ENCODE data around the gene WWC2. TPM values are rescaled to one million over a fixed set of nuclear protein-coding genes. Genes with fewer than 3 reads are reported as not detected.
A peak's percentile ranks its signal among the peaks of the same experiment; 100 is the strongest.

The WWC2 gene
- total RNA-seq, 1 experiment from 2014 or later = 16.0 TPM

DNA sequence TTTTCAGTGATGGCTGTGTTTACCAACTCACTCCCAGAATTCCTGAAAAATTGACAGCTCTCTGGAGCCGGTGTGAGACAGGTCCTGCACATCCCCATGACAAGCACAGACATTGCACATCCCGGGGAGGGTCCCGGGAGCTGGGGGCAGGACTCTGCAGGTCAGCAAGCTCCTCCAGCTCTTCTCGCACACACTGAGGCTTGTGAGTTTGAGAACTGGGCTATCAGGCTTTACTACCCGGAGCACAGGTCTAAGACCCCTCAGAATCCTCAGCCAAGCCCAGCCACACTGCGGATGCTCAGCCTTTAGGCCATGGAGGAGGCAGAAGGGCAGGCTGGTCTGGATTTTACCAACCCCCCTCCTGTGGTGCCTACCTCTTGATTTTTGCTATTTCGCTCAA lies 228.8 kb downstream of the WWC2 start:
- DNase-seq = no peak
- no peaks in the 10 kb centered on the region for H3K36me3 ChIP-seq
- H3K9me3 ChIP-seq = 0 out of 2 replicates have a peak, but pooled peaks cover 2% of the 10 kb centered on the region
- H3K4me3 ChIP-seq = no peak overlapping the region
- no peaks in the 10 kb centered on the region for H3K27me3 ChIP-seq

DNA sequence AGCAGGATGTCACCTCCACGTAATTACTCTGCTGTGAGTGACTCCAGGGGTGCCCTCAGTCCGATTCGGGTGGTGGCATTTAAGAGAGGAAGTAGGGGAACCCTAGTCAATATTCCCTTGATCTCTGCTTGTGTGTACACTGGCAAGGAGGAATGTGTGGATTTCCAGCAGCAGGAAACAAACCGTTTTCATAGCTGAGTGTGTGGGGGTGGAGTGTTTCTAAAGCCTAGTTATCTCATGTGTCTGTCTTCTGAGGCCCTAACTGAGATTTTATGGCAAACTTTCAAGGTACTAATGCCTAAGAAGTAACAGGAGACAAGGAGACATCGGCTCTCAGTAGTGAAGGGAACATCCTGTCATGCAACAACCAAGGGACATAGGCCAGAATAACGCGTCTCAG lies 229.8 kb downstream of the WWC2 start:
- no peaks in the 10 kb centered on the region for H3K27me3 ChIP-seq
- H3K4me3 ChIP-seq = no peak overlapping the region
- DNase-seq = no peak

DNA sequence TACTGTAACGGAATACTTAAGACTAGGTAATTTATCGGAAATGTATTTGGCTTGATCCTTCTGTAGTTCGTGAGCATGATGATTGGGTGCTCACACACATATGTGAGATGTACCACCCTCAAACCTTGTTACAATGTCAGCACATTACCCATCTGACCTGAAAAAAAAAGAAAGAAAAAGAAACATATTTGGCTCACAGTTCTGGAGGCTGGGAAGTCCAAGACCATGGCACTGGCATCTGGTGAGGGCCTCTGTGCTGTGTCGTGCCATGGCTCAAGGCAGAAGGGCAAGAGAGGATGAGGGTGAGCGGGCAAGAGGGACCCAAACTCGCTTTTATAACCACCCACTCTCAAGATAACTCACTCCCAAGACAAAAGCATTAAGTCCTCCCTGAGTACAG lies 230.2 kb downstream of the WWC2 start:
- H3K4me3 ChIP-seq = no peak overlapping the region
- H3K36me3 ChIP-seq = no peaks in the 10 kb centered on the region
- DNase-seq = no peak
- 0 out of 2 replicates have a peak, but pooled peaks cover 2% of the 10 kb centered on the region for H3K9me3 ChIP-seq
- no peaks in the 10 kb centered on the region for H3K27me3 ChIP-seq

More for the DNA sequence above, 229.8 kb downstream of the WWC2 start:
- 0 out of 2 replicates have a peak, but pooled peaks cover 2% of the 10 kb centered on the region for H3K9me3 ChIP-seq
- H3K36me3 ChIP-seq = no peaks in the 10 kb centered on the region

DNA sequence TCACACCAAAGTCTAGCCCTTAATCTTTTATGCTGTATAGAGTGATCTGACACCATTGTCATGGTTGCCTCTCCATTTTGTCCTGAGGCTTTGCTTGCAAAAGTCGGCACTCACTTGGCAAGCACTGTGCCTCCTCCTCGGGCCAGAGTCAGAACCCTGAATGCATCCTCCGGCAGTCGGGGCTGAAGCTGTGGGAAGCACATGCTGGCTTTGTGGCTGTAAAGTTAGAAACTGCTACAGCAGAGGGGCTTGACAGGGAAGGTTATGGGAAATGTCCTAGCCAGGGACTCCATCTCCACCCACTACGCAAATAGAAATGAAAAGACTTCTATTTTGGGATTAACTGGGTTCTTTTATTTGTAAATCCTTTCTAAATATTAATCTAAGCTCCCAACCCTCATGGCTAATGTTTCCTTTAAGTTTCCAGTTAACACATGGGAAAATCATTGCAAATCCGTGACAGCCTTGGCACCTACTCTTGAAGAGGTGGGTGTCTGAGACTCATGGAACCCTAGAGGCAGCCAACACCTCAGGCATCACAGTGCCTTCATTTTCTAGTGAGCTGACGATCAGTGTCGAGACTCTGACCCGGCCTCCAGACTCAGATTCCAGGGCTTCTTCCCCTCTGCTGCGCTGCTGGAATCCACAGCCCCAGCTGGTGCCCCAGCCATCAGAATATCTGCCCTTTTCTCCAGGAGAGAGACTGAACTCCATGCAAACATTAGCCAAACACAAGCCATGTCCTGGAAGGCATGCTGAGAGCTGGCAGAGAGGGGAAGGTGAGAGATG lies 231.1 kb downstream of the WWC2 start:
- H3K27me3 ChIP-seq = no peaks in the 10 kb centered on the region
- no peak overlapping the region for H3K4me3 ChIP-seq
- H3K36me3 ChIP-seq = no peaks in the 10 kb centered on the region
- H3K9me3 ChIP-seq = 0 out of 2 replicates have a peak, but pooled peaks cover 2% of the 10 kb centered on the region
- no peak for DNase-seq

DNA sequence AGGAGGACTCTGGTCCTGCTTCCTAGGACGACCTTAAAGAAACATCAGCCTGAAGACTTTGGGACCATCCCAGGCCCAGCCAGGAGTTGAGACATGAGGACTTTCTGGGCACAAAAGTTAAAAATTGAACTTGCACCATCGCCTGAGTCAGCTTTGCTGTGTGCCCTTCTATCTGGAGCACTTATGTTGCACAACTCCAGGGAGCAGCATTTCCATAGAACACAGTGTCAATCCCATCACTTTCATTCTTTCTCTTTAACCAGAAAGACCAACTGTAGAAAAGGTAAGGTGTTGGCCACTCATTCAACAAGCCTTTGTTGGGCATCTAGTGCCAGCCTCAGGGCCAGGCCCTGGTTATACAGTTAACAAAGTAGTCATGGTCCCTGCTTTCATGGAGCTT lies 231.8 kb downstream of the WWC2 start:
- no peaks in the 10 kb centered on the region for H3K36me3 ChIP-seq
- 0 out of 2 replicates have a peak, but pooled peaks cover 2% of the 10 kb centered on the region for H3K9me3 ChIP-seq

DNA sequence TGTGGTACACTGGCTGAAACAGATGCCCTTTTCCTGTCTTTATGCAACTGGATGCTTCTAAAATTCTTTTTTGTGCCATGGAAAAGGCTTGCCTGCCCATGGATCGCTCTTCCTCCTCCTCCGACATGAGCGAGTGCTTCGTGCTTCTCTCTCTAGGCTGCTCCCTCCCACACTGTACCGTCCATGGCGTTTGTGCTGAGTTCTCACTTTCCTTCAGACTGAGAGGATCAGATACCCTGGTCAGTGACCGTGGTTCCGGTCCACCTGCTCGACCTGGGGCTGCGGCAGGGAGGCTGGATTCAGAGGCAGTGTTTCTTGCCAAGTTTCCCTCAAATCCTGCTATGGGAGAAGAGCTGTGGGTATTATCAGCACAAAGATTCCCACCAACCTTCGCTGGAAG lies 233.4 kb downstream of the WWC2 start:
- DNase-seq = no peak
- Histone ChIP-seq H3K4me3 (no peak overlapping the region), H3K27me3 (no peaks in the 10 kb centered on the region), H3K36me3 (no peaks in the 10 kb centered on the region), H3K9me3 (no peaks in the 10 kb centered on the region)

More for the DNA sequence above, 231.8 kb downstream of the WWC2 start:
- DNase-seq = no peak
- Histone ChIP-seq H3K4me3 (no peak overlapping the region), H3K27me3 (no peaks in the 10 kb centered on the region)

DNA sequence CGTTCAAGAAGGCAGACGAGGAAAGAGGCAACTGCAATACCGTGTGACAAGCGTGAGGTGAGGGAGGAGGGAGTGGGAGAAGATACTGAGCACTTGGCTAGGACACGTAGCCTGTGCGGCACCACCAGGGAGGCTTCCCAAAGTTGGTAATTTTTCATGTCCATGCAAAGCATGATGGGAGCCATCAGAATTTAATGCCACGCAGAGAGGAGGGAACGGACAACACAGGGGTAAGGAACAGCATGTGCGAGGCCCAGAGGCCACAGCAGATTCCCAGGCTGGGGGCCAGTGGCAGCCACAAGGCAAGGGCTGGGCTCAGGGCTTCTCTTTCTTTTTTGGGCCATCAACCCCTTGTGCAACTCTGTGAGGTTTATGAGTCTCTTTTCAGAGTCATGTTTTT lies 234.1 kb downstream of the WWC2 start:
- H3K27me3 ChIP-seq = no peaks in the 10 kb centered on the region
- no peaks in the 10 kb centered on the region for H3K36me3 ChIP-seq
- no peaks in the 10 kb centered on the region for H3K9me3 ChIP-seq
- no peak for DNase-seq
- H3K4me3 ChIP-seq = no peak overlapping the region

DNA sequence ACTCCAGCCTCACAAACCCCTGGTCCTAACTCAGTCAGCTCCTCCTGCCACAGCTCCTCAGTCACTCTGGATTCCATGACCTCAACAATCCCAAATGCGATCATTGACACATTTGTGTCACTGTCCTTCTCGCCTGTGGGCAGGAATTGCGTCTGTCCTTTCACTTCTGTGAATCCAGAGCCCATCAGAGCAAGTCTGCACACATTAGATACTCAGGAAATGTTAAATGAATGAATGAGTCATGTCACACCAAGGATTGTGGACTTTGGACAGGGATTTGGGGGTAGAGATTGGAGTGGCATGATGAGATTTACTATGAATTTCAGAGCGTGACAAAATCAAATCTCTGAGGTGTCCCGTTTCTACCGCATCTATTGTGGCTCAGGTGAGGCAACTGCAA lies 234.9 kb downstream of the WWC2 start:
- no peak overlapping the region for H3K4me3 ChIP-seq
- no peaks in the 10 kb centered on the region for H3K36me3 ChIP-seq
- no peaks in the 10 kb centered on the region for H3K9me3 ChIP-seq
- no peaks in the 10 kb centered on the region for H3K27me3 ChIP-seq
- DNase-seq = no peak

DNA sequence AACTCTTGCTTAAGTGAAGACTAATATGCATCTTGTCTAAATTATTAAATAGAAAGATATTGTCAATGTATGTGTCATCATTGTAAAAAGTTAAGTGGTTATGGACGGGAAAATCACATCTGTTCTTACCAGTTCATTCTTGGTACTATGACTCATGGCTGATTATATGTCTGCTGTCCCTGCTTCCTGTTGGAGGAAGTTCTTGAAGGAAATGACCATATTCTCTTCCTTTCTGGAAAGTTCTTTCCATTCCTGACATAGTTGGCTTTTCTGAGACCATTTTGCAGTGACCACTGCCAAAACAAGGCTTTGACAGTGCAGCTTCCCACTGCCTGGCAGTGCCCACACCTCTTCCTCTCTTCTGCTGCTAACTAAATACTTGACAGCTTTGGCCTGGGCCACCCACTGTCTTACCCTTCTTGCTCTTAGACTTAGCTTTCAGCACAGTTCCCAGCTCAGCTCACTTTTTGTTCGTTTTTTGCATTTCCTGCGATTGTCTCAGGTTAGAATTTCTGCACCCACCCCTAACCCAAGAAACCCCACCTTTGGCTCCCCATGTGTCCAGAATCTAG lies 236.4 kb downstream of the WWC2 start:
- no peaks in the 10 kb centered on the region for H3K27me3 ChIP-seq
- H3K36me3 ChIP-seq = no peaks in the 10 kb centered on the region
- H3K9me3 ChIP-seq = no peaks in the 10 kb centered on the region
- no peak overlapping the region for H3K4me3 ChIP-seq
- peak; percentile 53 for DNase-seq

DNA sequence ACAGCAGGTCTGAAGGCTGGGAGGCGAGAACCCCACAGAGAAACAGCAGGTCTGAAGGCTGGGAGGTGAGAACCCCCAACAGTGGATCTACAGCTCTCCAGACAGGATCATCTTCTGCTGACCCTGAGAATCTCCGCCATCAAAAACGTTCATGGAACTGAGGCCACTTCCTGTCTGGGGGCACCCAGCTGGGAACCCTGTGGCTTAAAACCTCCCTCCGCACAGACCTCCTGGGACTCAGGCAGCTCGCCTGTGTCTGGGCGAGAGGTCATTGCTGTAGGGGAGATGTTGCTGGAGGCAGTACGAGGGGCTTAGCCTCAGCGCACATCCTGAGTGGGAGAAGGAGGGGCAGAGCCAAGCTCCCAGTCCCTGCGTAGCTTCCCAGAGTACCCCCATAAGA lies 238.3 kb downstream of the WWC2 start:
- Histone ChIP-seq H3K36me3 (no peaks in the 10 kb centered on the region), H3K27me3 (no peaks in the 10 kb centered on the region), H3K9me3 (no peaks in the 10 kb centered on the region), H3K4me3 (no peak overlapping the region)
- no peak for DNase-seq

DNA sequence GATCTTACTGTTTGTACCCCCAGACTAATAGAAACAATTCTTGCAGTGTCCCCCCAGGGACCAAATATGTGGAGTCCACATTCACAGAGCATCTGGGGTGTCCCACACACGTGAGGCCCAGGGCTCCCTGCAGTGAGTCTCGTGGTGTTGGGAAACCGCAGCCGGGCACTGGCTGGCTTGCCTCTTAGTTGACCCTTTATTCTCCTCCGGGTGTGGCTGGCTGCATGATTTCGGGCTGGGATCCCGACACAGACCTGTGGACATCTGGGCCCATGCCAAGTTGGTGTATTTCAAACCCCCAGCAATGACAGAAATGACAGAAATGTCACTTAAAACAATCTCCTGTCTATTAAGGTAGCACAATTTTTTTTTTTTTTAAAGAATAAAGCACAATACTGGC lies 238.8 kb downstream of the WWC2 start:
- Histone ChIP-seq H3K36me3 (no peaks in the 10 kb centered on the region), H3K27me3 (no peaks in the 10 kb centered on the region), H3K9me3 (no peaks in the 10 kb centered on the region), H3K4me3 (no peak overlapping the region)
- DNase-seq = no peak

DNA sequence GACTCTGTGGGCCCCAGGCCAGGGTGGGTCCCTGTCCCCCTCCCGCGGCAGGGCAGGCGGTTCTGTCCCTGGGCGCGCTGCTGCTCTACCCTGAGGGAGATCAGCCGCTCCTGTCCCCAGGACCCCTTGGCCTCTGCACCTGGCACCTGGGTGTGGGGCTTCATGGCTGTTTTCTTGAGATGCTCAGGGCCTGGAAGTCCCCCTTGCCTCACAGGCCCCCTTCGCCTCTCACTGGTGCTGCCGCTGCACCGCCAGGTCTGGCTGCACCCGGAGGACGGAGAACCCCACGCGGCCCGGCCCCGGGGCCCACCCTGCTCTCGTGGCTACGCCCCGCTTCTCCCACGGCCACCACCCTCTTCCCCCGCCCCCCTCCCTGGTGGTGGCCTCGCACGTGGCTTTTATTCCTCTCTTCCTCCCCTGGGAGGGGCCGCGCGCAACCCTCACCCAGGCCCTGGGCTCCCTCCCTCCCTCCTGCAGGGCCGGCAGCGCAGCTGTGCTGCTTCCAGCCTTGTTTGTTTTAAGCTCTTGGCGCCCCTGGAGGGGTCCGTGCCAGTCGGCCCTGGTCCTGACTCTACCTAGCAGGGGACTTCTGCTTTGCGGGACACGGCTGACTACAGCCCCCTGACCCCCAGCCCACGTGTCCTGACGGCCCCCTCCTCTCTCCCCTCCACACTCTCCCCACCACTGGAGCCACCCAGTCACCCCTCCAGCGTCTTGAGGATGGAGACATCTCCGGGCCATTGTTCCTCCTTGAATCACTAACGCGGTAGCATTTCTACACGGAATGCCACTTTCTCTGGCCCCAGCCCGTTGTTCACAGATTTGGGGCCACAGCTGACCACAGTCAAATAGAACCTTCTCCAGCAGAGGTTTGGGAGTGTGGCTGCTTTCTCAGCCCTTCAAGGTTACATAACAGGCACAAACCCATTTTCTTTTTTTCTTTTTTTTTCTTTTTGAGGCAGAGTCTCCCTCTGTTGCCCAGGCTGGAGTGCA lies 243.8 kb downstream of the WWC2 start:
- Histone ChIP-seq H3K36me3 (no peaks in the 10 kb centered on the region), H3K9me3 (no peaks in the 10 kb centered on the region), H3K27me3 (no peaks in the 10 kb centered on the region), H3K4me3 (no peak overlapping the region)
- no peak for DNase-seq

DNA sequence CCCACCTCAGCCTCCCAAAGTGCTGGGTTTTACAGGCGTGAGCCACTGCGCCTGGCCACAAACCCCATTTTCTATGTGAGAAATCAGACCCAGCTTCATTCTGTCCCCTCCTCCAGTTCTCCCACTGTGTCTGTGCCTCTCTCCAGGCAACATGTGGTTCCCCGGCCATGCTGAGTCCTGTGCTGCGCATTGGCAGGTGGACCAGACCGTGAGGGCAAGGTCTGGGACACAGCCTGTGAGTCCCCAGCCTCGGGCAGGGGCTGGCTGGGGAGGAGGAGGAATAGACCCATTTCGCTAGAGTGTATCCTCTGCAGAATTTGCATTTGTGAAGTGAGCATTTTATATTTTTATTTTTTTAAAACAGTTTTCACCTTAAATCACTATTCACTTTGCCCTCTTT lies 244.7 kb downstream of the WWC2 start:
- no peaks in the 10 kb centered on the region for H3K9me3 ChIP-seq
- no peak overlapping the region for H3K4me3 ChIP-seq
- H3K36me3 ChIP-seq = no peaks in the 10 kb centered on the region
- no peaks in the 10 kb centered on the region for H3K27me3 ChIP-seq
- no peak for DNase-seq

DNA sequence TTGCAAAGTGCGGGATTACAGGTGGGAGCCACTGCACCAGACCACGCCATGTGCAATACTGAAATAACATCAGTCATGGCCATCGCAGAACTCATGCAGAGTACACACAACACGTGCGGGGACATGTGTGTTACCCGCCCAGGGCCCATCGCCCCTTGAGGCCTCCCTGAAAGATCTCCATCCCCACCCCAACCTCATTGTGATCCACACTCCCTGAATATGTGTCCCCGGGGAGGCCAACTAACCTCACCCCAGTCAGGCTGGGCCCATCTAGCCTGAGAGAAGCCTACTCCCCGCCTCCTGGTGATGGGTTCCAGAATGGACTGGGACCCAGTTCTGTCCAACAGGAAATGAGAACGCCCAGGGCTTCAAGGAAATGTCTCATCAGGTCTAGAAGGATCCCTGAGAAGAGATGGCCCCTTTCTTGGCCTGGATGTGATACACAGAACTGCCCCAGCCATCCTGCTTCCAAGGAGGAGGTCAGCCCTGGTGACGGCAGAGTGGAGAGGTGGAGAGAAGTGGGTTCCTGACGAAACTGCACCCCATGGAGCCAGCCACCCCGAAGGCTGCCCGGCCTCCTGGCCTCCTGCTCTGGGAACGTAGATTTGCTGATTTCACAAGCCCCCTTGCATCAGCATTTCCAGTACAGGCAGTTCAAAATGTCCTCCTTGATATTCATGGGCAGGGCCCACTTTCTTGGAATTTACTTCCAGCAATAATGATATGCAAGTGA lies 245.6 kb downstream of the WWC2 start:
- Histone ChIP-seq H3K9me3 (no peaks in the 10 kb centered on the region), H3K36me3 (no peaks in the 10 kb centered on the region), H3K4me3 (no peak overlapping the region), H3K27me3 (no peaks in the 10 kb centered on the region)
- DNase-seq = no peak

DNA sequence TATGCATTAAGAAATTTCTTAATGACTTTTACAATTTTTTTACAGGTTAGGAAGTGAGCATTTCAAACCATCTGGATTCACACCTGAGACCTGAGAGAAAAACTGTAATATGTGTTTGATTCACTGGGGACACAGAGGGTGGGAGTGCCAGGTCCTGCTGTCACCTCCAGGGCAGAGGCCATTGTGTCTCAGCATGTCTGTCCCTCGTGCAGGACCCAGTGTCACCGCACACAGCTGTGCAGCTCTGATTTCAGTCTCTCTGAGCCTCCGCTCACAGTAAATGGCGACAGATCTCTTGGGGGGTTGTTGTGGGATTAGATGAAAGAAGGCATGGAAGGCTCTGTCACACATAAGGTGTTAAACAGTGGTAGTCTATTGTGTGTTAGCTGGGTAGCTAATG lies 246.2 kb downstream of the WWC2 start:
- H3K27me3 ChIP-seq = no peaks in the 10 kb centered on the region
- no peaks in the 10 kb centered on the region for H3K36me3 ChIP-seq
- DNase-seq = no peak
- H3K9me3 ChIP-seq = no peaks in the 10 kb centered on the region
- H3K4me3 ChIP-seq = no peak overlapping the region

DNA sequence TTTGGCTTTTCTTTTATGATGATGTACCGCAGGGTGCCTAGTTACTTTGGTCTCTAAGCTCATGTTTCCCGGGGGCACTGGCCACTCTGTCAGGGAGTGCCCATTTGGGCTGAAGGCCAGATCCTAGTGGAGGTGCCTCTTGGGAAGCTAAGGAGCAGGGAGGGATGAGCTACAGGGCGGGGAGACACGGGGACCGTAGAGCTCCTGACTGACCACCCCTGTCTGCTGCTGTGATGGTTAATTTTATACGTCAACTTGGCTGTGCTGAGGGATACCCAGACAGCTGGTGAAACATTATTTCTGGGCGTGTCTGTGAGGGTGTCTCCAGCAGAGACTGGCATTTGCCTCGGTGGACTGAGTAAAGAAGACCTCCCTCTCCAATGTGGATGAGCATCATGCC lies 248.1 kb downstream of the WWC2 start:
- no peak for DNase-seq
- no peaks in the 10 kb centered on the region for H3K9me3 ChIP-seq
- no peaks in the 10 kb centered on the region for H3K36me3 ChIP-seq
- H3K4me3 ChIP-seq = no peak overlapping the region
- H3K27me3 ChIP-seq = no peaks in the 10 kb centered on the region

All from MG63 (cell line).